ENCODE data around the gene TMEM45A.

DNA sequence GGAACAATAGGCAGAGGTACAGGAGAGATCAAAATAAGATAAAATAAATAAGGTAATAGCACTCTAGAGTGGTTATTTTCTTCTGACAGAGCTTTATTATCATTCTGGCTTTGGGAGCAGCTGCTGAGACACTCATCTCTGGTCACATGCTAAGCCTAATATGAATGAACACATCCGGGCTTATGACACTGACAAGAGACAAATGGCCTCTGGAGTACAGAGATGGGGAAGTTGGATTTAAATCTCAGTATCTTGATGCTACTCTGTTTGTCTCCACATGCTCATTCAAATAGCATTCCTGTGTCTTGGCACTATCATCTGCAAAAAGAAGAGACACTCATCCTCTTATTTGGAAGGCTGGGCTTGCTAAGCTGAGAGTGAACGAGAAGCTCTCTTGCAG, 55.6 kb downstream of the TMEM45A start:
- TF ChIP-seq, protein P1, sequence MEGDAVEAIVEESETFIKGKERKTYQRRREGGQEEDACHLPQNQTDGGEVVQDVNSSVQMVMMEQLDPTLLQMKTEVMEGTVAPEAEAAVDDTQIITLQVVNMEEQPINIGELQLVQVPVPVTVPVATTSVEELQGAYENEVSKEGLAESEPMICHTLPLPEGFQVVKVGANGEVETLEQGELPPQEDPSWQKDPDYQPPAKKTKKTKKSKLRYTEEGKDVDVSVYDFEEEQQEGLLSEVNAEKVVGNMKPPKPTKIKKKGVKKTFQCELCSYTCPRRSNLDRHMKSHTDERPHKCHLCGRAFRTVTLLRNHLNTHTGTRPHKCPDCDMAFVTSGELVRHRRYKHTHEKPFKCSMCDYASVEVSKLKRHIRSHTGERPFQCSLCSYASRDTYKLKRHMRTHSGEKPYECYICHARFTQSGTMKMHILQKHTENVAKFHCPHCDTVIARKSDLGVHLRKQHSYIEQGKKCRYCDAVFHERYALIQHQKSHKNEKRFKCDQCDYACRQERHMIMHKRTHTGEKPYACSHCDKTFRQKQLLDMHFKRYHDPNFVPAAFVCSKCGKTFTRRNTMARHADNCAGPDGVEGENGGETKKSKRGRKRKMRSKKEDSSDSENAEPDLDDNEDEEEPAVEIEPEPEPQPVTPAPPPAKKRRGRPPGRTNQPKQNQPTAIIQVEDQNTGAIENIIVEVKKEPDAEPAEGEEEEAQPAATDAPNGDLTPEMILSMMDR (IDR thresholded peaks at IDR 0.05), result no peak
- TF ChIP-seq POLR2A (IDR thresholded peaks at IDR 0.05), result no peak

Measured in heart left ventricle (tissue), 13 donors.